H1 (cell line): ENCODE measurements around the gene UCP2. TPM values are rescaled to one million over a fixed set of nuclear protein-coding genes. Genes with fewer than 3 reads are reported as not detected.

Experiments used
- CTCF ChIA-PET: fragments of 300-600 bp; sonication (Branson Sonifier 250); formaldehyde crosslinking; loops from one replicate; lab custom pipeline; 2021; ENCODE audit not compliant: partially characterized antibody; lab: Charles Lee
- POLR2A ChIA-PET: fragments of 300-600 bp; sonication (Branson Sonifier 250); formaldehyde crosslinking; loops from one replicate; lab custom pipeline; 2021; ENCODE audit warnings: inconsistent platforms; ENCODE audit not compliant: partially characterized antibody; lab: Charles Lee
- DNase-seq, 2 experiments: peaks; one replicate each; pipeline versions ENCODE4 v3.0.0 to v3.0.0-alpha.2; 2010 to 2022; ENCODE audit warnings: low spot score in 2 of 2, low read depth in 1 of 2, mixed read lengths in 1 of 2
- FAIRE-seq: peaks from 2 replicates; lab custom pipeline; 2011; peaks lifted over from hg19 to GRCh38; lab: Jason Lieb, UNC
- H2AFZ ChIP-seq: 2 replicates; pipeline ENCODE4 v1.8.1; 2012; ENCODE audit warnings: low read length, inconsistent platforms
- H2AK5ac ChIP-seq: 2 replicates; pipeline ENCODE4 v1.6.1; 2013; ENCODE audit warnings: low read depth, low read length
- H2BK120ac ChIP-seq: replicated peaks from 2 replicates; pipeline ENCODE3; 2013; ENCODE audit warnings: low read depth, low read length, inconsistent platforms
- H2BK12ac ChIP-seq: 2 replicates; pipeline ENCODE4 v1.6.1; 2013; ENCODE audit warnings: low read depth, low read length
- H2BK15ac ChIP-seq: 2 replicates; pipeline ENCODE4 v1.6.1; 2013; ENCODE audit warnings: low read length
- H2BK20ac ChIP-seq: 2 replicates; pipeline ENCODE4 v1.6.1; 2013; ENCODE audit warnings: low read length
- H2BK5ac ChIP-seq: 2 replicates; pipeline ENCODE4 v1.6.1; 2013; ENCODE audit warnings: low read depth, low read length
- H3K14ac ChIP-seq: 2 replicates; pipeline ENCODE4 v1.6.1; 2013; ENCODE audit warnings: inconsistent platforms; ENCODE audit not compliant: insufficient read length
- H3K18ac ChIP-seq: 2 replicates; pipeline ENCODE4 v1.6.1; 2013; ENCODE audit warnings: low read length; ENCODE audit errors: extremely low read depth
- H3K23ac ChIP-seq: 2 replicates; pipeline ENCODE4 v1.6.1; 2013; ENCODE audit warnings: inconsistent platforms; ENCODE audit not compliant: insufficient read length
- H3K23me2 ChIP-seq: 2 replicates; pipeline ENCODE4 v1.6.1; 2013; ENCODE audit warnings: low read depth, low read length
- H3K27ac ChIP-seq: 2 replicates; pipeline ENCODE4 v1.6.1; 2011; ENCODE audit warnings: low read depth, low read length, inconsistent platforms
- H3K27me3 ChIP-seq, 4 experiments: replicated peaks in 1 of 4; 1 replicate in 1 of 4; 2 replicates in 3 of 4; pipeline versions ENCODE4 v1.6.1 to v1.8.1; 2011 to 2013; ENCODE audit warnings: low read length in 3 of 4, mild to moderate bottlenecking in 3 of 4, inconsistent platforms in 2 of 4, mixed read lengths in 2 of 4, moderate library complexity in 1 of 4; ENCODE audit not compliant: control insufficient read depth in 3 of 4, insufficient read depth in 3 of 4; ENCODE audit errors: extremely low read depth in 1 of 4
- H3K36me3 ChIP-seq, 4 experiments: 2 replicates each; pipeline versions ENCODE4 v1.6.1 to v1.8.1; 2011 to 2013; ENCODE audit warnings: mild to moderate bottlenecking in 4 of 4, low read length in 3 of 4, moderate library complexity in 2 of 4, control low read depth in 1 of 4, inconsistent platforms in 1 of 4; ENCODE audit not compliant: insufficient read depth in 4 of 4, control insufficient read depth in 2 of 4
- H3K4ac ChIP-seq: replicated peaks from 2 replicates; pipeline ENCODE3; 2013; ENCODE audit warnings: low read length, low read depth, mixed read lengths, inconsistent platforms; ENCODE audit not compliant: insufficient read length
- H3K4me1 ChIP-seq, 4 experiments: replicated peaks in 1 of 4; 1 replicate in 1 of 4; 2 replicates in 3 of 4; pipeline versions ENCODE4 v1.6.1 to v1.8.1; 2011 to 2013; ENCODE audit warnings: low read length in 3 of 4, inconsistent platforms in 2 of 4, mixed read lengths in 1 of 4; ENCODE audit not compliant: insufficient read depth in 4 of 4, control insufficient read depth in 3 of 4
- H3K4me2 ChIP-seq, 2 experiments: 2 replicates each; pipeline versions ENCODE4 v1.6.1 to v1.8.1; 2011 to 2013; ENCODE audit warnings: low read depth in 2 of 2, low read length in 2 of 2, control low read depth in 1 of 2, inconsistent platforms in 1 of 2, mild to moderate bottlenecking in 1 of 2; ENCODE audit not compliant: insufficient read depth in 1 of 2
- H3K4me3 ChIP-seq, 4 experiments: fragments of 200-600, 300-600 bp in 1 of 4; sonication (generic), shearing (Covaris generic), sonication (Bioruptor Twin) in 1 of 4; 2 replicates each; pipeline versions ENCODE4 v1.5.1 to v1.8.1; 2011 to 2016; ENCODE audit warnings: low read length in 4 of 4, low read depth in 3 of 4, control low read depth in 2 of 4, inconsistent platforms in 2 of 4, mild to moderate bottlenecking in 2 of 4, mixed read lengths in 1 of 4, moderate library complexity in 1 of 4; ENCODE audit not compliant: insufficient read depth in 2 of 4; ENCODE audit errors: extremely low read depth in 1 of 4
- H3K56ac ChIP-seq: replicated peaks from 2 replicates; pipeline ENCODE3; 2013; ENCODE audit warnings: low read depth, mild to moderate bottlenecking, mixed read lengths, low read length, inconsistent platforms; ENCODE audit not compliant: insufficient read length
- H3K79me1 ChIP-seq: 2 replicates; pipeline ENCODE4 v1.6.1; 2013; ENCODE audit warnings: low read depth, low read length, control low read depth
- H3K79me2 ChIP-seq, 2 experiments: 2 replicates each; pipeline versions ENCODE4 v1.6.1 to v1.8.1; 2012 to 2013; ENCODE audit warnings: low read length in 2 of 2, mild to moderate bottlenecking in 2 of 2, inconsistent platforms in 1 of 2; ENCODE audit not compliant: insufficient read depth in 2 of 2, control insufficient read depth in 1 of 2
- H3K9ac ChIP-seq, 4 experiments: replicated peaks in 1 of 4; 1 replicate in 1 of 4; 2 replicates in 3 of 4; pipeline versions ENCODE4 v1.6.1 to v1.8.1; 2011 to 2013; ENCODE audit warnings: low read depth in 3 of 4, low read length in 3 of 4, control low read depth in 2 of 4, mild to moderate bottlenecking in 2 of 4, moderate library complexity in 2 of 4, inconsistent platforms in 1 of 4; ENCODE audit errors: extremely low read depth in 1 of 4
- H3K9me3 ChIP-seq, 2 experiments: 2 replicates each; pipeline versions ENCODE4 v1.6.1 to v1.8.1; 2012 to 2013; ENCODE audit warnings: mild to moderate bottlenecking in 2 of 2, moderate library complexity in 2 of 2, control low read depth in 1 of 2, inconsistent platforms in 1 of 2, low read depth in 1 of 2, low read length in 1 of 2, mixed read lengths in 1 of 2; ENCODE audit not compliant: insufficient read depth in 2 of 2
- H4K20me1 ChIP-seq, 2 experiments: replicated peaks in 1 of 2; 2 replicates each; pipeline versions ENCODE3 to v1.8.1; 2011 to 2013; ENCODE audit warnings: inconsistent platforms in 2 of 2, low read length in 2 of 2, mild to moderate bottlenecking in 1 of 2; ENCODE audit not compliant: insufficient read depth in 2 of 2, control insufficient read depth in 1 of 2
- H4K5ac ChIP-seq: 2 replicates; pipeline ENCODE4 v1.6.1; 2013; ENCODE audit warnings: low read length, low read depth, mixed read lengths, inconsistent platforms; ENCODE audit not compliant: insufficient read length
- H4K8ac ChIP-seq: 2 replicates; pipeline ENCODE4 v1.8.0; 2013; ENCODE audit warnings: mild to moderate bottlenecking, moderate library complexity, low read length, inconsistent platforms; ENCODE audit not compliant: insufficient read depth; ENCODE audit errors: extremely low read depth
- H4K91ac ChIP-seq: replicated peaks from 2 replicates; pipeline ENCODE3; 2013; ENCODE audit warnings: low read length, mixed read lengths, inconsistent platforms; ENCODE audit not compliant: insufficient read length
- ATF3 ChIP-seq: IDR thresholded peaks from 2 replicates; pipeline ENCODE4 v1.6.1; 2011; ENCODE audit warnings: low read depth, mild to moderate bottlenecking, low read length; ENCODE audit not compliant: insufficient read depth
- BACH1 ChIP-seq: IDR thresholded peaks from 2 replicates; pipeline ENCODE4 v1.6.1; 2012; ENCODE audit warnings: low read length, improper control_type of control experiment
- PHF8 ChIP-seq: fragments of 200-600 bp; sonication (generic); conservative IDR thresholded peaks from 2 replicates; pipeline ENCODE4 v1.7.1; 2012; ENCODE audit warnings: low read depth, mild to moderate bottlenecking, inconsistent platforms, low read length, moderate library complexity
- RBBP5 ChIP-seq: IDR thresholded peaks from 2 replicates; pipeline ENCODE4 v1.7.1; 2012; ENCODE audit warnings: low read depth, mild to moderate bottlenecking, inconsistent platforms, low read length, moderate library complexity, borderline replicate concordance
- RFX5 ChIP-seq: IDR thresholded peaks from 2 replicates; pipeline ENCODE4 v1.6.1; 2011; ENCODE audit warnings: low read depth, low read length, improper control_type of control experiment, borderline replicate concordance
- SRF ChIP-seq: IDR thresholded peaks from 2 replicates; pipeline ENCODE4 v1.6.1; 2011; ENCODE audit warnings: mild to moderate bottlenecking, low read depth, low read length, moderate library complexity
- SUZ12 ChIP-seq: fragments of 200-600 bp; sonication (generic); IDR thresholded peaks from 2 replicates; pipeline ENCODE4 v1.6.1; 2012; ENCODE audit warnings: mild to moderate bottlenecking, inconsistent platforms, low read length, moderate library complexity, mixed read lengths
- TCF12 ChIP-seq: IDR thresholded peaks from 2 replicates; pipeline ENCODE4 v1.6.1; 2011; ENCODE audit warnings: low read depth, mild to moderate bottlenecking, low read length
- YY1 ChIP-seq: IDR thresholded peaks from 2 replicates; pipeline ENCODE4 v1.6.1; 2011; ENCODE audit warnings: low read depth, mild to moderate bottlenecking, low read length
- whole genome bisulfite sequencing, 2 experiments: shearing (Covaris generic) in 1 of 2; methylation state at CpG; one replicate each; pipeline versions ENCODE4 v1.1.6 to v1.1.7; 2013 to 2015; ENCODE audit warnings: low lambda C conversion rate in 2 of 2, mixed read lengths in 2 of 2, inconsistent platforms in 1 of 2, low coverage in 1 of 2, missing lambda C conversion rate in 1 of 2; ENCODE audit not compliant: insufficient replicate concordance in 2 of 2, insufficient coverage in 1 of 2, insufficient read length in 1 of 2; ENCODE audit errors: extremely low coverage in 1 of 2, missing lambda C conversion rate in 1 of 2; 5-methylcytosine and 5-hydroxymethylcytosine counted together
- polyA plus RNA-seq, 7 experiments: library from polyadenylated mRNA; depleted of rRNA in 3 of 7; stranded (reverse) in 5 of 7; unstranded in 2 of 7; fragments of >200 nt in 5 of 7; fragments of 200-250 nt in 2 of 7; gene quantifications; 1 replicate in 5 of 7; 2 replicates in 1 of 7; 4 replicates in 1 of 7; pipeline versions ENCODE4 v1.2.1 to v1.2.3, GENCODE V29; 2011 to 2013; ENCODE audit warnings: missing spikeins in 2 of 7, mixed read lengths in 2 of 7
- total RNA-seq: library from RNA; stranded (reverse); fragmentation: NEBNext Ultra II Directional; extraction: Animal tissue kit (Norgen Biotek cat#: 25700); gene quantifications from 2 replicates; pipeline ENCODE4 v1.2.1, GENCODE V29; 2021
- TF ChIP-seq, protein P1 (sequence below): IDR thresholded peaks from 2 replicates; pipeline ENCODE4 v1.6.1; 2011; ENCODE audit warnings: low read length, improper control_type of control experiment

The UCP2 gene
- total and polyA plus RNA-seq, 2 of the 8 experiments (the other 6 are each of a cell fraction or from before 2014, with no cell fraction given): 46.2 to 55.2 TPM

DNA sequence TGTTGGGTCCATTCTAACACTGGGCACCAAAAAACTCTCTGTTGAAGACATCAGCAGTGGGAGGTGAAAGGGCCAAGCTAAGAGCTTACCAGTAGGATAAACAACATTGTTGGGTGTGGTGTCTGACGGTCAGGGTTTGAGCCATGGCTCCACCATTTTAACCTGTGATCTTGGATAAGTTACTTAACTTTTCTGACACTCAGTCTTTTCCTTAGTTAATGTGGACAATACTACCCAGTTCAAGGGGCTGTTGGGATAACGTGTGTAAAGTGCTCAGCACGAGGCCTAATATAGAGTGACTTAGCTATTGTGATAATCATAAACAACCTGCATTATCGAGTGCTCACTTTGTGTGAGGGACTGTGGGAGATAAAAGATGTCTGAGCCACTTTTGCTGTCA lies 20.2 kb upstream of the UCP2 start:
- ChIA-PET POLR2A (interaction anchor here (1.3 kb wide), 1 partner anchor 32 kb away, joined by 3 read pairs; no protein-coding TSS in a partner anchor), CTCF (interaction anchor here (1.5 to 1.6 kb wide), 2 partner anchors 10 to 12 kb away, joined by 3 to 4 read pairs; no protein-coding TSS in a partner anchor)
- TF ChIP-seq RBBP5 (no peak), RFX5 (no peak), TCF12 (no peak), YY1 (no peak), PHF8 (no peak), BACH1 (no peak), ATF3 (no peak), SUZ12 (no peak), SRF (no peak)
- TF ChIP-seq, protein P1, sequence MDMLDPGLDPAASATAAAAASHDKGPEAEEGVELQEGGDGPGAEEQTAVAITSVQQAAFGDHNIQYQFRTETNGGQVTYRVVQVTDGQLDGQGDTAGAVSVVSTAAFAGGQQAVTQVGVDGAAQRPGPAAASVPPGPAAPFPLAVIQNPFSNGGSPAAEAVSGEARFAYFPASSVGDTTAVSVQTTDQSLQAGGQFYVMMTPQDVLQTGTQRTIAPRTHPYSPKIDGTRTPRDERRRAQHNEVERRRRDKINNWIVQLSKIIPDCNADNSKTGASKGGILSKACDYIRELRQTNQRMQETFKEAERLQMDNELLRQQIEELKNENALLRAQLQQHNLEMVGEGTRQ: no peak
- H4K20me1 ChIP-seq: no peaks in the 10 kb centered on the region
- FAIRE-seq: no peak
- H2BK120ac ChIP-seq: no peak overlapping the region
- no peaks in the 10 kb centered on the region for H3K79me2 ChIP-seq
- no peak overlapping the region for H3K4ac ChIP-seq
- H3K56ac ChIP-seq: no peak overlapping the region
- H2BK20ac ChIP-seq: no peak overlapping the region
- H4K5ac ChIP-seq: no peak overlapping the region
- DNase-seq: no peak
- no peak overlapping the region for H3K23ac ChIP-seq
- H3K27me3 ChIP-seq: no peaks in the 10 kb centered on the region
- H2AFZ ChIP-seq: no peak overlapping the region
- no peak overlapping the region for H3K9ac ChIP-seq
- no peaks in the 10 kb centered on the region for H3K23me2 ChIP-seq
- H3K18ac ChIP-seq: no peak overlapping the region
- no peaks in the 10 kb centered on the region for H3K79me1 ChIP-seq
- H2BK5ac ChIP-seq: no peak overlapping the region
- H3K9me3 ChIP-seq: no peaks in the 10 kb centered on the region
- no peak overlapping the region for H3K4me3 ChIP-seq
- no peak overlapping the region for H2BK12ac ChIP-seq
- H3K4me1 ChIP-seq: no peaks in the 10 kb centered on the region; a peak in 1 of 7 replicates
- no peaks in the 10 kb centered on the region; a peak in 2 of 8 replicates for H3K36me3 ChIP-seq
- H3K14ac ChIP-seq: no peak overlapping the region
- WGBS, 2 experiments: 89% methylated on average over 4 of the region's 4 CpGs; no CpG with 5 or more reads in 1 of the 2 experiments
- no peak overlapping the region for H4K8ac ChIP-seq
- H4K91ac ChIP-seq: no peak overlapping the region
- H2AK5ac ChIP-seq: no peak overlapping the region
- H2BK15ac ChIP-seq: no peak overlapping the region
- H3K27ac ChIP-seq: no peak overlapping the region
- H3K4me2 ChIP-seq: no peak overlapping the region
